Measurements from ENCODE around the gene POU3F1.

Gene POU3F1

GRCh38 chr1:38090796-38091195 lies 44.2 kb upstream of the POU3F1 start:
- H3K4me3 ChIP-seq (ENCODE audit: low read depth, low read length) = no peak overlapping the region
- ChIA-PET CTCF (interaction anchor here (0.5 to 0.6 kb wide), 2 partner anchors 87 to 399 kb away, joined by 4 to 6 read pairs; no protein-coding TSS in a partner anchor), POLR2A (no interaction called here)
- H3K36me3 ChIP-seq (ENCODE audit: control insufficient read depth in 2 of 2, insufficient read depth in 1 of 2, low read length in 2 of 2) = no peaks in the 10 kb centered on the region
- TF ChIP-seq ZBTB7A (tag by site-specific recombination; IDR thresholded peaks at IDR 0.05; ENCODE audit: low read depth) (no peak), ZNF398 (tag by site-specific recombination; IDR thresholded peaks at IDR 0.05) (no peak), ZNF239 (tag by site-specific recombination; IDR thresholded peaks at IDR 0.05) (no peak), ZFP69B (tag by site-specific recombination; IDR thresholded peaks at IDR 0.05) (no peak), SP2 (tag by site-specific recombination; IDR thresholded peaks at IDR 0.05) (no peak), ZNF626 (tag by site-specific recombination; IDR thresholded peaks at IDR 0.05) (no peak), ZNF274 (IDR thresholded peaks at IDR 0.05; ENCODE audit: low read length) (no peak), ZNF274 (tag by site-specific recombination; IDR thresholded peaks at IDR 0.05; ENCODE audit: borderline replicate concordance) (no peak), MEIS1 (CRISPR knock-in tag; IDR thresholded peaks at IDR 0.05; ENCODE audit: borderline replicate concordance) (no peak), ZFP41 (tag by site-specific recombination; IDR thresholded peaks at IDR 0.05; ENCODE audit: borderline replicate concordance) (no peak), ZSCAN30 (tag by site-specific recombination; IDR thresholded peaks at IDR 0.05) (no peak), ZBTB10 (tag by site-specific recombination; IDR thresholded peaks at IDR 0.05) (no peak), ZBTB49 (tag by site-specific recombination; IDR thresholded peaks at IDR 0.05; ENCODE audit: low read depth) (no peak)
- H3K9me3 ChIP-seq (ENCODE audit: control insufficient read depth, insufficient read depth, low read depth, low read length) = no peaks in the 10 kb centered on the region
- H3K27ac ChIP-seq (ENCODE audit: extremely low read depth, low read depth, low read length) = no peak overlapping the region
- no peaks in the 10 kb centered on the region for H3K4me1 ChIP-seq (ENCODE audit: control insufficient read depth, insufficient read depth, low read length)

GRCh38 chr1:38089712-38090360 lies 43.2 kb upstream of the POU3F1 start:
- no peaks in the 10 kb centered on the region for H3K4me1 ChIP-seq (ENCODE audit: control insufficient read depth, insufficient read depth, low read length)
- no peak overlapping the region for H3K4me3 ChIP-seq (ENCODE audit: low read depth, low read length)
- ChIA-PET POLR2A (no interaction called here), CTCF (interaction anchor here (0.5 kb wide), 1 partner anchor 398 kb away, joined by 4 read pairs; no protein-coding TSS in a partner anchor)
- H3K9me3 ChIP-seq (ENCODE audit: control insufficient read depth, insufficient read depth, low read depth, low read length) = no peaks in the 10 kb centered on the region
- no peak overlapping the region for H3K27ac ChIP-seq (ENCODE audit: extremely low read depth, low read depth, low read length)
- TF ChIP-seq ZNF133 (tag by site-specific recombination; IDR thresholded peaks at IDR 0.05) (no peak), ZNF626 (tag by site-specific recombination; IDR thresholded peaks at IDR 0.05) (no peak), MEIS1 (CRISPR knock-in tag; IDR thresholded peaks at IDR 0.05; ENCODE audit: borderline replicate concordance) (no peak), SCRT1 (tag by site-specific recombination; IDR thresholded peaks at IDR 0.05; ENCODE audit: borderline replicate concordance) (no peak), ZNF585B (tag by site-specific recombination; IDR thresholded peaks at IDR 0.05) (no peak), ZNF600 (tag by site-specific recombination; IDR thresholded peaks at IDR 0.05) (no peak), ZBTB6 (tag by site-specific recombination; IDR thresholded peaks at IDR 0.05) (no peak), KLF17 (tag by site-specific recombination; IDR thresholded peaks at IDR 0.05) (no peak), ATF2 (tag by site-specific recombination; IDR thresholded peaks at IDR 0.05; ENCODE audit: low read depth) (no peak), YY1 (tag by site-specific recombination; IDR thresholded peaks at IDR 0.05) (no peak), RBAK (tag by site-specific recombination; IDR thresholded peaks at IDR 0.05) (no peak), ZNF302 (tag by site-specific recombination; IDR thresholded peaks at IDR 0.05; ENCODE audit: low read depth) (no peak)
- H3K36me3 ChIP-seq (ENCODE audit: control insufficient read depth in 2 of 2, insufficient read depth in 1 of 2, low read length in 2 of 2) = no peaks in the 10 kb centered on the region
